Activated T-cell treated with anti-CD3 and anti-CD28 coated beads, Interleukin-2, amount 50 U/mL, for 72 hours (primary cell): ENCODE data around the gene BRSK1. TPM values are rescaled to one million over a fixed set of nuclear protein-coding genes. Genes with fewer than 3 reads are reported as not detected.
A peak's percentile ranks its signal among the peaks of the same experiment; 100 is the strongest.

Experiments
- ATAC-seq, 2 donors: fragments of 150-1000 bp; cut with Tn5 transposase; replicated peaks in 1 of 2; 2 replicates each; pipeline ENCODE4 v1.10.0; 2021; ENCODE audit warnings: moderate library complexity in 2 of 2, mild to moderate bottlenecking in 1 of 2
- DNase-seq, 2 donors: peaks; one replicate each; pipeline ENCODE4 v3.0.0; 2021 to 2022; ENCODE audit warnings: mixed read lengths in 1 of 2
- H3K27ac Mint-ChIP-seq: one replicate; pipeline ENCODE4 v1.8.0; 2022; ENCODE audit warnings: mild to moderate bottlenecking, moderate library complexity, mixed read lengths
- H3K27me3 Mint-ChIP-seq: one replicate; pipeline ENCODE4 v1.8.0; 2022; ENCODE audit warnings: low read depth, mixed read lengths
- H3K36me3 Mint-ChIP-seq, 2 donors: one replicate each; pipeline ENCODE4 v1.8.0; 2022; ENCODE audit warnings: mixed read lengths in 2 of 2, mild to moderate bottlenecking in 1 of 2; ENCODE audit not compliant: insufficient read depth in 2 of 2
- H3K4me1 Mint-ChIP-seq: one replicate; pipeline ENCODE4 v1.8.0; 2022; ENCODE audit warnings: low read depth, mixed read lengths
- H3K4me3 Mint-ChIP-seq, 2 donors: one replicate each; pipeline ENCODE4 v1.8.0; 2022; ENCODE audit warnings: mild to moderate bottlenecking in 2 of 2, mixed read lengths in 2 of 2, moderate library complexity in 2 of 2
- H3K9me3 Mint-ChIP-seq, 2 donors: one replicate each; pipeline ENCODE4 v1.8.0; 2022; ENCODE audit warnings: mixed read lengths in 2 of 2
- total RNA-seq, 2 donors: library from RNA; stranded (reverse); gene quantifications; one replicate each; pipeline ENCODE4 v1.2.3, GENCODE V29; 2022

Gene BRSK1
- total RNA-seq, 2 donors from 2014 or later, result 13.0 to 19.6 TPM

DNA sequence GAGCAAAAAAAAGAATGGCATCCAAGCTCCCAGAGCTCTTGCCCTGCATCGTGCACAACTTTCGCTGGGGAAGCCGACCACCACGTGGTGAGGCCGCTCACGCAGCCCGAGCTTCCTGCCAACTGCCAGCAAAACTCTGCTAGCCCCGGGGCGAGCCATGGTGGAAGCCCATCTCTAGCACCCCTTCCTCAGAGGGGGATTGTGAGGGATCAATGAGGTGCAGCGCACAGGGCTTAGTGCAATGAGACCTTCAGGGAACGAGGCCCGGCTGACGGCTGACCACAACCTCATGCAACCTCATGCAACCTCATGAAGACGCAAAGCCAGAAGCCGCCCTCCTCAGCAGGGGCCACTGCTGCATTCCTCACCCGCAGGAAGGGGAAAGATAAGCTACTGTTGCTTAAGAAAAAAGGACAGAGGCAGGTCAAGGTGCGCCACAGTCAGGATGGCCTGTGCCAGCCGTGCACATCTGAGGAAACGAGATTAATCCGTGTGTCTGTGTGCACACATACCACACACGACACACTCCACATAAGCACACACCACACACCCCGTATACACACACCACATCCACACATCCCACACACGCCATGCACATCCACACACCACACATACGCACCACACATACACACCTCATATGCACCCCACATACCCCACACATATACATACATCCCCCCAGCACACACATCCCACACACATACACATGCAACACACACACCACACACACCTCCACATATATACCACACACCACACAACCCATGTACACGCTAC lies 13.4 kb upstream of the BRSK1 start:
- Mint-ChIP-seq H3K36me3 (peaks cover 14 to 29% of the 10 kb centered on the region in 2 donors), H3K27ac (no peak overlapping the region), H3K27me3 (no peaks in the 10 kb centered on the region), H3K4me1 (no peaks in the 10 kb centered on the region), H3K4me3 (no peak overlapping the region), H3K9me3 (peaks cover 3 to 4% of the 10 kb centered on the region in 2 donors)
- DNase-seq (no peak), ATAC-seq (peak; percentile 15 to 18)

DNA sequence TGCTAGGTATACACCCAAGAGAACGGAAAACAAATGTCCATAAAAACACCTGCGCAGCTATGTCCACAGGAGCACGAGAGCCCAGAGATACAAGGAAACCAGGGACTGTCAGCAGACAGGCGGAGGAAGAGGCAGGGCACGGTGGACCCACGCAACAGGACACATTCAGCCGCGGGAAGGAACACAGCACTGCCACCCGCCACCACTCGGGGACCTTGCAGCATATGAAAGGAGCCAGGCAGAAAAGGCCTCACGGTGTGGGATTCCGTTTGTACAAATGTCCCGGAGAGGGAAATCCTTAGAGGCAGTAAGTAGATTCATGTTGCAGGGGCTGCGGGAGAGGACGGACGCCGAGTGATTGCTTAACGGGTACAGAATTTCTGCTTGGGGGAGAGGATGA lies 11.7 kb upstream of the BRSK1 start:
- Mint-ChIP-seq H3K27ac (no peak overlapping the region), H3K36me3 (peaks cover 11 to 20% of the 10 kb centered on the region in 2 donors), H3K4me3 (no peak overlapping the region), H3K27me3 (no peaks in the 10 kb centered on the region), H3K9me3 (no peaks in the 10 kb centered on the region), H3K4me1 (peaks cover 10% of the 10 kb centered on the region)
- DNase-seq (no peak), ATAC-seq (no peak)

DNA sequence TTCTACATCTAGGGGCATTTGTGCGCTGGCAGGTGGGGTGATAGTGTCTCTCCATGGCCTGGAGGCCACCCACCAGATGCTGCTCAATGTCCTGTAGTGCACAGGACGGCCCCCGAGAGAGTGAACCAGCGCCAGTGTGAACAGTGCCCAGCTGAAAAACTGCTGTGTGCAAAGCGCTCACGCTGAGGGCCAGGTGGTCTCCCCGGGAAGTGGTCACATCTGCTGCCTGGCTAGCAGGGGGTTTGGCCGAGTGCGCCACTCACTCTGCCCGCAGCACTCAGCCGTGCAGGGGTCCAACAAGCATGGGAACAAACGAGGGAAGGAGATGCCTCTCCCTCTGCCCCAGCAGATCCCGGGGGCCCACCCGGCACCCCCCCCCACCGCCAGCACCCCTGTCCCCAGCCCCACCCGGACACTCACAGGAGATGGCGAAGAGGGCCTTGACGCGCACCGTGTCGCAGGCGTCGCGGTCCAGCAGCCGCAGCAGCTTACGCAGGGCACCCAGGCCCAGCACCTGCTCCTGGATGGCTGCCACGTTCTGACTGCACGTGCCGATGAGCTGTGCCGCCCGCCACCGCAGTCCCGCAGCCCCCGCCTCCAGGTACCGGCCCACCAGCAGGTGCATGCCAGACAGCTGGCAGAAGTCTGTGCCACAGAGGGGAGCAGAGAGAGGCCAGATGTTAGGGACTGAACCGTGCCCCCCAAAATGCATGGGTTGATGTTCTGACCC lies 9.7 kb upstream of the BRSK1 start:
- H3K36me3 Mint-ChIP-seq, result peaks cover 9 to 18% of the 10 kb centered on the region in 2 donors
- ATAC-seq, result no peak
- DNase-seq, result no peak

DNA sequence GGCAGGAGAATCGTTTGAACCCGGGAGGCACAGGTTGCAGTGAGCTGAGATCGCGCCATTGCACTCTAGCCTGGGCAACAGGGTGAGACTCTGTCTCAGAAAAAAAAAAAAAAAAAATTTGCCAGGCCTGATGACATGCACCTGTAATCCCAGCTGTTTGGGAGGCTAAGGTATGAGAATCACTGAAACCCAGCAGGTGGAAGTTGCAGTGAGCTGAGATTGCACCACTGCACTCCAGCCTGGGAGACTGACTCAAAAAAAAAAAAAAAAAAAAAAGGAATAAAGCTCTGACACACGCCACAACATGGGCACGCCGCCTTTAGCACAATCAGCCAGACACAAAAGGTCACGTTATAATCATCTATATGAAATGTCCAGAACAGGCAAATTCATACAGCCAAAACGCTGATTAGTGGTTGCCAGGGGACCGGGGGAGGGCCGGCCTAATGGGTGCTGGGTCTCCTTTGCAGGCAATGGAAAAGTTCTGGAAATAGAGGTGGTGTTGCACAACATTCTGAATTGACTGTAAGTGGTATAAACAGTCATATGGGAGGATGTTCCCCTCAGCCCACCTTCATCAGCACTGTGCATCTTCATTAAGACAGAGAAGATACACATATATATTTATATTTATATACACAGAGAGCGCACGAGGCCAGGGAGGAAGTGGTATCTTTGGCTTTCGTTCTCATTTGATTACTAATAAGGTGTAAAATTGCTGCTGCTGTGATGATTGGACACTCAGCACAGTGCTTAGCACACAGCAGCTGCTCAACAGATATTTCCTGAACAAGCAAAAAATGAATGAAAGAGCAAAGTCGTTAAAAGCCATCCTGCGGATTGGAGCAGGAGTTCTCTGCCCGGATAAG lies 7.7 kb upstream of the BRSK1 start:
- peak overlapping the region in 1 of 2 donors; percentile 8 for H3K4me3 Mint-ChIP-seq
- no peaks in the 10 kb centered on the region for H3K9me3 Mint-ChIP-seq
- peaks cover 8 to 15% of the 10 kb centered on the region in 2 donors for H3K36me3 Mint-ChIP-seq
- ATAC-seq (no peak), DNase-seq (no peak)
- peak overlapping the region; percentile 1 for H3K27ac Mint-ChIP-seq
- H3K4me1 Mint-ChIP-seq, result peaks cover 39% of the 10 kb centered on the region
- no peaks in the 10 kb centered on the region for H3K27me3 Mint-ChIP-seq

More for the DNA sequence above, 9.7 kb upstream of the BRSK1 start:
- Mint-ChIP-seq H3K9me3 (no peaks in the 10 kb centered on the region), H3K27ac (no peak overlapping the region), H3K4me1 (peaks cover 23% of the 10 kb centered on the region), H3K4me3 (no peak overlapping the region), H3K27me3 (no peaks in the 10 kb centered on the region)

DNA sequence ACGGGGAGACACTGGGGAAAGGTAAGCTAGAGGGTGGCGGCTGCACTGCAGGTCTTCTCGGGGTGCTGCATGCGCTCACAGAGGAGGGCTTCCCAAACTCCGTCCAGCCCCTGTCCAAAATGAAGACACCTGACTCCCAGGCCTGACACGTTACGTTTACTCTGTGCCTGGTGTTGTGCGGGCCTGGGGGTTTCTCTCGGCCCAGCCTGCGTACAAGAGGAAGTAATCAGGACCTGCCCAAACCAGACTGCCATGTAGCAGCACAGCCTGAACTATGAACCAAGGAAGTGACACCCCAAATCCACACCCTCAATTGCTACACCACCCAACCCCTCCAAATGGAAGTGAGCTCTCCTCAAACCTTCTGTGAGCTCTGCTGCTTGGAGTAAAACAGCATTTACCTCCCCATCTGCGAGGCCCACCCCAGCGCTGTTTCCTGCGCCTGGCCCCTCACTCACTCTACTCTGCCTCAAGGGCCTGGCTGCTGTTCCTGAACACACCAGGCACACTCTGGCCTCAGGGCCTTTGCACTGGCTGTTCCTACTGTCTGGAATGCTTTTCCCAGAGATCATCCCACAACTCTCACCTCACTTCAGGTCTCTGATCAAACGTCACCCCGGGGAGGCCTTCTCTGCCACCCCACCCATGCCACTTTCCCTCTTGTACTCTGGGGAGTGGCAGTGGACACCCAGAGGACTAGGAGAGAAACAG lies 6.9 kb upstream of the BRSK1 start:
- Mint-ChIP-seq H3K9me3 (no peaks in the 10 kb centered on the region), H3K4me3 (peak overlapping the region; percentile 20 to 45)

DNA sequence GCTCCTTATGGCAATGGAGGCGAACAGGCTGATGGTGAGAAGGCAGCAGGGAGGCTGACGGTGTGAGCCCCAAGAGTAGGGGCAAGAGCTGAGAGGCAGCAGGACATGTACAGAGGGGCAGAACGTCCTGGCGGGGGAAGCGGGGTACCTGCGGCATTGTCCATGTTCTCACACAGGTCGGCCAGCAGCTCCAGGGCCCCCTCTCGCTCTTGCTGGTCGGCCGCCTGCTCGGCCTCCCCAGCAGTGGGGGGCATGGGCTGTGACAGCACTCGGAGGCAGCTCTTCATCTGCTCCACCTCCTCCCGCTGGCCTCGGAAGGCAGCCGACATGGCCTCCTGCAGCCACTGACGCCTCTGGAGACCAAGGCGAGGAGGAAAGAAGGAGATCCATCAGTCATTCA lies 6.3 kb upstream of the BRSK1 start:
- ATAC-seq, result no peak
- Mint-ChIP-seq H3K27me3 (no peaks in the 10 kb centered on the region), H3K9me3 (no peaks in the 10 kb centered on the region), H3K36me3 (peaks cover 4 to 8% of the 10 kb centered on the region in 2 donors), H3K4me3 (peak overlapping the region; percentile 20 to 45), H3K27ac (peak overlapping the region; percentile 79), H3K4me1 (peaks cover 45% of the 10 kb centered on the region)
- no peak for DNase-seq

More for the DNA sequence above, 6.9 kb upstream of the BRSK1 start:
- H3K27ac Mint-ChIP-seq, result peak overlapping the region; percentile 79
- ATAC-seq (no peak), DNase-seq (no peak)
- no peaks in the 10 kb centered on the region for H3K27me3 Mint-ChIP-seq
- H3K4me1 Mint-ChIP-seq, result peaks cover 45% of the 10 kb centered on the region
- H3K36me3 Mint-ChIP-seq, result peaks cover 8 to 14% of the 10 kb centered on the region in 2 donors

DNA sequence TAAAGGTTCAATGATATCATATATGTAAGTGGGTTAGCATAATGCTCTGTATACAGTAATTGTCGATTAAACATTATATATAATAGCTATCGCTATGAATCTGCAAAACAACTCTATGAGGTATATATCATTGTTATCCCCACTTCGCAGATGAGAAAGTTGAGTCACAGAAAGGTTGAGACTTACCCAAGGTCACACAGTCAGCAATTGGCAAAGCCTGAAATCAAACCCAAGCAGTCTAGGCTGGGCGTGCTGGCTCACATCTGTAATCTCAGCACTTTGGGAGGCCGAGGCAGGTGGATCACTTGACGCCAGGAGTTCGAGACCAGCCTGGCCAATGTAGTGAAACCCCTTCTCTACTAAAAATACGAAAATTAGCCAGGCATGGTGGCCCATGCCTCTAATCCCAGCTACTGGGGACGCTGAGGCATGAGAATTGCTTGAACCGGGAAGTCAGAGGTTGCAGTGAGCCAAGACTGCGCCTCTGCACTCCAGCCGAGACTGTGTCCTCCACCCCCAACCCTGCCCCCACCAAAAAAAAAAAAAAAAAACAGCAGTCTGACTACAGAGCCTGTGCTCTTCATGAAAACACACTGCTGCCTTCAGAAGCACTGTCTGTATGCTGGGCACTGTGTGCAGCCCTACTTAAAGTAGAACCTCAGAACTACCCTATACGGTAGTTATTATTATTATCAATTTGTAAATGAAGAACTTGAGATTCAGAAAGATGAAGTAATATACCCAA lies 5.2 kb upstream of the BRSK1 start:
- peaks cover 51% of the 10 kb centered on the region for H3K4me1 Mint-ChIP-seq
- DNase-seq (no peak), ATAC-seq (no peak)
- peaks cover 5% of the 10 kb centered on the region for H3K27me3 Mint-ChIP-seq
- peaks cover 4% of the 10 kb centered on the region in 2 donors for H3K36me3 Mint-ChIP-seq
- no peak overlapping the region for H3K27ac Mint-ChIP-seq
- H3K9me3 Mint-ChIP-seq, result no peaks in the 10 kb centered on the region
- peak overlapping the region; percentile 91 to 94 for H3K4me3 Mint-ChIP-seq

DNA sequence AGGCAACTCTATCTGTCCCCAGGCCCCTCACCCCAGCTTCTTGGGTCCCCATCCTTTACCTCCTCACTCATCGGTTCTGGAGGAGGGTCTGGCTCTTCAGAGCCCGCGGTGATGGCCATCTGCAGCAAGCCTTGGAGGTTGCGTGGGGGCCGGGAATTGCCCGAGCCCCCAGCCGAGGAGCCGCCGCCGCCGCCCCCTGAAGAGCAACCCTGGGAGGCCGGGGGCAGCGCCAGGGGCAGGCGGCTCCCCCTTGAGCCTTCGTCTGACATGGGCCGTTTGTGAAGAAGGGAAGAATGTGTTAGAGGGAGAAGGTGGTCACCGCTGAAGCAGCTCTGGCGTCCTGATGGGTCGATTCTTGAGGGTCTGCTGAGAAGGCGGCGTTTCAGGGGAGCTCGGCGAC lies 4.5 kb upstream of the BRSK1 start:
- Mint-ChIP-seq H3K27ac (peak overlapping the region; percentile 95), H3K27me3 (peaks cover 7% of the 10 kb centered on the region), H3K36me3 (peaks cover 2 to 4% of the 10 kb centered on the region in 2 donors), H3K4me3 (peak overlapping the region; percentile 91 to 94), H3K9me3 (no peaks in the 10 kb centered on the region), H3K4me1 (peaks cover 54% of the 10 kb centered on the region)
- DNase-seq (no peak), ATAC-seq (no peak)

DNA sequence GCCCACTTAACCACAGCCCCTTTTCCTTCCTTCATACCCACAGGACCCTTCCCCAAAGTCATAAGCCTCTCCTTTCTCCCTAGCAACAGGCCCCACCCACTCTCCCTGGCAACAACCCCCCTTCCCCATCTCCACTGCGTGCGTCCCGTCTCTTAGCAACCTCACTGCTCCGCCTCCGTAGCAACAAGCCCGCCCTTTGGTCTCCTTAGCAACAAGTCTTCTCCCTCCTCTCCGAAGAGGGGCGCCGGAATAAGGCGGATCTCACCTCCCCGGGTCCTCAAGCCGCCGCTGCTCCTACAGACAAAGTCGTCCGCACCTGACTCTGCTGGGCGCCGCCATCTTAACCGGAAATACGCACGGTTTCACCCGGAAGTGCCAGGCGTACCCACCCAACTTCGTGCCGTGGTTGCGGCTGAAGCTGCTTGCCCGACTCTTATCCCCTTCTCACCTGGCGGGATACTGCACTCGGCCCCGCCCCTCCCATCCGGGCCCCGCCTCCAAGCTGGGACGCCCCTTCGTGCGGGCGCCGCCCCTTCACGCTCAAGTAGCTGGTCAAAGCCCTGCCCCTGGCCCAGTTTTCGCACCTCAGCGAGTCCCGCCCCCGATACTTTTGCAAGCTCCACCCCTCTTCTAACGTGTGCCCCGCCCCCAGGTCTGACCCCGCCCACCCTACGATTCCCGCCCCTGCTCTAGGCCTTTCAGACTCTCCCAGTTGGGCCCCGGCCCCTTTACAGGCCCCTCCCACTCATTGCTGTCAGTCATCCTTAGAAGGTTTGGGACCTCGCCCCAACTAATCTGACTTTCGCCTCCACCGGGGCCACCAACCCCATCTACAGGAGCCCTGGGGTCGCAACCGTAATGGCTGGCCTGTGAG lies 3.8 kb upstream of the BRSK1 start, which contains the start of gene HSPBP1:
Gene HSPBP1, minus strand, starts transcription at position 341 of the 874 bp plus-strand sequence. CDS start 502 bp downstream, outside the sequence.
- Mint-ChIP-seq H3K4me3 (peak within 1 kb of the TSS; percentile 91 to 94), H3K9me3 (no peaks in the 10 kb centered on the region), H3K27me3 (peaks cover 7% of the 10 kb centered on the region), H3K27ac (peak within 1 kb of the TSS; percentile 95), H3K4me1 (peaks cover 54% of the 10 kb centered on the region), H3K36me3 (peaks cover 2 to 4% of the 10 kb centered on the region in 2 donors)
- peak; percentile 97 to 99 for DNase-seq
- peak; percentile 90 to 93 for ATAC-seq

DNA sequence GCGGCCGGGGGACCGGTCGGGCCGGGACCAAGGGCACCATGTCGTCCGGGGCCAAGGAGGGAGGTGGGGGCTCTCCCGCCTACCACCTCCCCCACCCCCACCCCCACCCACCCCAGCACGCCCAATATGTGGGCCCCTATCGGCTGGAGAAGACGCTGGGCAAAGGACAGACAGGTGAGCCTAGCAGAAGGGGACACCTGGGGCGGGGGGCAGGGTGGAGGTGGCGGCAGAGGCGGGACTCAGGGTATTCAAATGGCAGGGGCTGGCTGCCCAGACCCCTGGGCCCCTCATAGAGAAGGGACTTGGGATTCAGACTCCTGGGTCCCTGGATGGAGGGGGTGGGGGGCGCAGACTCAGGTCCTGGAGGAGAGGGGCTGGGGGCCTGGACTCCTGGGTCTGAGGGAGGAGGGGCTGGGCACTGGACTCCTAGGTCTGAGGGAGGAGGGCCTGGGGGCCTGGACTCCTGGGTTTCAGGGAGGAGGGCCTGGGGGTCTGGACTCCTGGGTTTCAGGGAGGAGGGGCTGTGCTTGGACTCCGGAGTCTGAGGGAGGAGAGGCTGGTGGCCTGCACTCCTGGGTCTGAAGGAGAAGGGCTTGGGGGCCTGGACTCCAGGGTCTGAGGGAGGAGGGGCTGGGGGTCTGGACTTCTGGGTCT lies 735 bp downstream of the BRSK1 start:
- H3K27me3 Mint-ChIP-seq, result peaks cover 7% of the 10 kb centered on the region
- ATAC-seq (no peak), DNase-seq (no peak)
- H3K36me3 Mint-ChIP-seq, result peaks cover 2% of the 10 kb centered on the region in 2 donors
- H3K4me1 Mint-ChIP-seq, result peaks cover 28% of the 10 kb centered on the region
- H3K9me3 Mint-ChIP-seq, result no peaks in the 10 kb centered on the region
- H3K27ac Mint-ChIP-seq, result peak overlapping the region; percentile 63
- H3K4me3 Mint-ChIP-seq, result peak overlapping the region; percentile 54 to 63
